NB4 (cell line): ENCODE data around the gene CGNL1.

ENCODE experiments used
- CTCF ChIP-seq: IDR thresholded peaks from one replicate; pipeline ENCODE4 v1.5.1; 2012; ENCODE audit warnings: low read depth, low read length
- MAX ChIP-seq: IDR thresholded peaks from 2 replicates; pipeline ENCODE4 v1.6.1; 2011; ENCODE audit warnings: low read depth, low read length
- MYC ChIP-seq: IDR thresholded peaks from 2 replicates; pipeline ENCODE4 v1.6.1; 2011; ENCODE audit warnings: low read depth, low read length
- POLR2A ChIP-seq: IDR thresholded peaks from 2 replicates; pipeline ENCODE4 v1.6.1; 2011; ENCODE audit warnings: mild to moderate bottlenecking; ENCODE audit not compliant: insufficient read length; ENCODE audit errors: extremely low read depth

- TF ChIP-seq CTCF (no peak), POLR2A (no peak), MAX (no peak), MYC (no peak)
Measured at GRCh38 chr15:57355259-57355658, 21.0 kb upstream of the CGNL1 start.
